Lung (tissue), 12 donors: Measurements from ENCODE around the gene RNU5B-1. TPM values are rescaled to one million over a fixed set of nuclear protein-coding genes. Genes with fewer than 3 reads are reported as not detected.

Experiments used
- ATAC-seq: fragments of 200-7000 bp; cut with Tn5 transposase; one replicate; pipeline ENCODE4 v1.9.1; 2020; ENCODE audit warnings: moderate number of reproducible peaks; ENCODE audit not compliant: insufficient read depth, low FRiP score
- DNase-seq, 3 donors: peaks; one replicate each; pipeline ENCODE4 v3.0.0-alpha.2; 2013 to 2017
- H3K27ac ChIP-seq, 2 donors: one replicate each; pipeline ENCODE4 v1.5.1; 2013; ENCODE audit warnings: mild to moderate bottlenecking in 2 of 2, moderate library complexity in 2 of 2, control low read depth in 1 of 2, inconsistent platforms in 1 of 2, low read depth in 1 of 2, low read length in 1 of 2
- H3K27me3 ChIP-seq, 3 donors: one replicate each; pipeline ENCODE4 v1.5.1; 2013; ENCODE audit warnings: low read length in 2 of 3; ENCODE audit not compliant: control insufficient read depth in 3 of 3, insufficient read depth in 3 of 3
- H3K36me3 ChIP-seq, 4 donors: one replicate each; pipeline ENCODE4 v1.5.1; 2013; ENCODE audit warnings: low read length in 4 of 4, mild to moderate bottlenecking in 1 of 4, moderate library complexity in 1 of 4; ENCODE audit not compliant: control insufficient read depth in 4 of 4, insufficient read depth in 4 of 4
- H3K4me1 ChIP-seq, 5 donors: one replicate each; pipeline ENCODE4 v1.5.1; 2013; ENCODE audit warnings: low read length in 5 of 5, mild to moderate bottlenecking in 2 of 5, moderate library complexity in 1 of 5; ENCODE audit not compliant: control insufficient read depth in 5 of 5, insufficient read depth in 5 of 5
- H3K4me3 ChIP-seq: one replicate; pipeline ENCODE4 v1.5.1; 2013; ENCODE audit warnings: mild to moderate bottlenecking, control low read depth, moderate library complexity
- H3K9ac ChIP-seq, 2 donors: one replicate each; pipeline ENCODE4 v1.5.1; 2013; ENCODE audit warnings: low read length in 2 of 2, control low read depth in 1 of 2; ENCODE audit not compliant: insufficient read depth in 1 of 2
- H3K9me3 ChIP-seq, 4 donors: one replicate each; pipeline ENCODE4 v1.5.1; 2013; ENCODE audit warnings: low read length in 3 of 4, mild to moderate bottlenecking in 1 of 4, moderate library complexity in 1 of 4; ENCODE audit not compliant: control insufficient read depth in 4 of 4, insufficient read depth in 3 of 4
- WGBS, 2 donors: extraction: QIAGEN DNeasy Blood & Tissue Kit; methylation state at CpG; one replicate each; pipeline ENCODE4 v1.1.7; 2013; 5-methylcytosine and 5-hydroxymethylcytosine counted together
- polyA plus RNA-seq, 2 donors: library from polyadenylated mRNA; stranded (reverse); fragments of 200-250 nt; gene quantifications; one replicate each; pipeline ENCODE4 v1.2.1, GENCODE V29; 2013
- total RNA-seq, 2 donors: library from RNA; depleted of rRNA in 1 of 2; stranded (reverse); fragments of >200 nt in 1 of 2; gene quantifications; one replicate each; pipeline ENCODE4 v1.2.1, GENCODE V29; 2014 to 2021
- TF ChIP-seq, protein P1 (sequence below): IDR thresholded peaks from 2 replicates; pipeline ENCODE4 v1.5.1; 2012; ENCODE audit warnings: mild to moderate bottlenecking; ENCODE audit errors: control extremely low read depth, extremely low read depth
- donor health status: control.
- donor health status: control.
- donor health status: Bipolar disorder and iron deficiency.
- donor health status: healthy.
- donor health status: DM: yes; HTN: yes; CAD: no.

Gene RNU5B-1
- total and polyA plus RNA-seq, 4 donors = 10.9 TPM; not detected in 3

- H3K9ac ChIP-seq = no peak overlapping the region
- H3K9me3 ChIP-seq = no peaks in the 10 kb centered on the region
- ATAC-seq (no peak), DNase-seq (no peak)
- TF ChIP-seq, protein P1, sequence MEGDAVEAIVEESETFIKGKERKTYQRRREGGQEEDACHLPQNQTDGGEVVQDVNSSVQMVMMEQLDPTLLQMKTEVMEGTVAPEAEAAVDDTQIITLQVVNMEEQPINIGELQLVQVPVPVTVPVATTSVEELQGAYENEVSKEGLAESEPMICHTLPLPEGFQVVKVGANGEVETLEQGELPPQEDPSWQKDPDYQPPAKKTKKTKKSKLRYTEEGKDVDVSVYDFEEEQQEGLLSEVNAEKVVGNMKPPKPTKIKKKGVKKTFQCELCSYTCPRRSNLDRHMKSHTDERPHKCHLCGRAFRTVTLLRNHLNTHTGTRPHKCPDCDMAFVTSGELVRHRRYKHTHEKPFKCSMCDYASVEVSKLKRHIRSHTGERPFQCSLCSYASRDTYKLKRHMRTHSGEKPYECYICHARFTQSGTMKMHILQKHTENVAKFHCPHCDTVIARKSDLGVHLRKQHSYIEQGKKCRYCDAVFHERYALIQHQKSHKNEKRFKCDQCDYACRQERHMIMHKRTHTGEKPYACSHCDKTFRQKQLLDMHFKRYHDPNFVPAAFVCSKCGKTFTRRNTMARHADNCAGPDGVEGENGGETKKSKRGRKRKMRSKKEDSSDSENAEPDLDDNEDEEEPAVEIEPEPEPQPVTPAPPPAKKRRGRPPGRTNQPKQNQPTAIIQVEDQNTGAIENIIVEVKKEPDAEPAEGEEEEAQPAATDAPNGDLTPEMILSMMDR = no peak
- no peak overlapping the region for H3K4me3 ChIP-seq
- H3K36me3 ChIP-seq = no peaks in the 10 kb centered on the region
- WGBS, 2 donors = 91 to 95% methylated on average over 11 of the region's 11 CpGs
- peaks cover 0 to 23% (median 3%) of the 10 kb centered on the region in 5 donors for H3K4me1 ChIP-seq
- H3K27ac ChIP-seq = no peak overlapping the region
- H3K27me3 ChIP-seq = no peaks in the 10 kb centered on the region
These were observed 5.7 kb upstream of the RNU5B-1 start for GRCh38 chr15:65298731-65299130.

DNA sequence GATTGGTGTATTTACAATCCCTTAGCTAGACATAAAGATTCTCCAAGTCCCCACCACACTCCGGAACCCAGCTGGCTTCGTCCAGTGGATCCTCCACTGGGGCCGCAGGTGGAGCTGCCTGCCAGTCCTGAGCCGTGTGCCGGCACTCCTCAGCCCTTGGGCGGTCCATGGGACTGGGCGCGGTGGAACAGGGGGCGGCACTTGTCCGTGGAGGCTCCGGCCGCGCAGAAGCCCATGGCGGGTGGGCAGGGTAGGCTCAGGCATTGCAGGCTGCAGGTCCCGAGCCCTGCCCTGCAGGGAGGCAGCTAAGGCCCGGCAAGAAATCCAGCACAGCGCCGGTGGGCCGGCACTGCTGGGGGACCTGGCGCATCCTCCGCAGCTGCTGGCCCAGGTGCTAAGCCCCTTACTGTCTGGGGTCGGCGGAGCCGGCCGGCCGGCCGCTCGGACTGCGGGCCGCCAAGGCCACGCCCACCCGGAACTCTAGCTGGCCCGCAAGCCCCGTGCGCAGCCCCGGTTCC lies 3.5 kb upstream of the RNU5B-1 start:
- H3K9me3 ChIP-seq = no peaks in the 10 kb centered on the region
- no peak overlapping the region for H3K4me3 ChIP-seq
- TF ChIP-seq, protein P1 = no peak
- no peak overlapping the region for H3K9ac ChIP-seq
- no peaks in the 10 kb centered on the region for H3K36me3 ChIP-seq
- peaks cover 0 to 25% (median 3%) of the 10 kb centered on the region in 5 donors for H3K4me1 ChIP-seq
- no peak for ATAC-seq
- no peak for DNase-seq
- 95% methylated on average over 36 of the region's 36 CpGs for WGBS, 2 donors
- H3K27ac ChIP-seq = no peak overlapping the region
- no peaks in the 10 kb centered on the region for H3K27me3 ChIP-seq

DNA sequence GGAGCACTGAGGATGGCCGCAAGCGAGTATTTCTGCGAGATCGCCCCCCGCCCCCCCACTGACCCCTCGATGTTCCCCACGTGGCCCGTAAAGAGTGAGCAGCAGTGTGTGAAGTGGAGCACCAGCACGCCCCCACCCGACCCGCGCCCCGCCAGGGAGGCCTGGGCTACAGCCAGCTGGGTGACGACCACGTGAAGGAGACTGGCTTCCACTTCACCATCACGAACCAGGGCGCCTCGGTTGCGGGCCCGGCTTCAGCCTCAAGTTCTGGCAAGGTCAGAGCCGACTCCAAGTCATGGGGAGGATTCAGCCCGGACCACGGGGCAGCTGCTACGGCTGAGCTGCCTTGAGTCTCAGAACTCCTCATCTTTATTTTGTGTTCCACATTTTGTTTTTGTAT lies 2.4 kb upstream of the RNU5B-1 start:
- ATAC-seq = no peak
- Histone ChIP-seq H3K27me3 (no peaks in the 10 kb centered on the region), H3K9me3 (no peaks in the 10 kb centered on the region), H3K4me1 (peaks cover 0 to 19% (median 3%) of the 10 kb centered on the region in 5 donors), H3K9ac (no peak overlapping the region), H3K4me3 (no peak overlapping the region), H3K27ac (no peak overlapping the region), H3K36me3 (no peaks in the 10 kb centered on the region)
- TF ChIP-seq, protein P1 = no peak
- WGBS, 2 donors = 82 to 90% methylated on average over 24 of the region's 24 CpGs
- DNase-seq = no peak
